ENCODE results near the gene APBA2.
A peak's percentile ranks its signal among the peaks of the same experiment; 100 is the strongest.

The APBA2 gene

GRCh38 chr15:29128671-29129070, 242.9 kb downstream of the APBA2 start:
- no peak for DNase-seq

- DNase-seq: no peak
Observed at GRCh38 chr15:29129221-29129620, 243.4 kb downstream of the APBA2 start.

DNA sequence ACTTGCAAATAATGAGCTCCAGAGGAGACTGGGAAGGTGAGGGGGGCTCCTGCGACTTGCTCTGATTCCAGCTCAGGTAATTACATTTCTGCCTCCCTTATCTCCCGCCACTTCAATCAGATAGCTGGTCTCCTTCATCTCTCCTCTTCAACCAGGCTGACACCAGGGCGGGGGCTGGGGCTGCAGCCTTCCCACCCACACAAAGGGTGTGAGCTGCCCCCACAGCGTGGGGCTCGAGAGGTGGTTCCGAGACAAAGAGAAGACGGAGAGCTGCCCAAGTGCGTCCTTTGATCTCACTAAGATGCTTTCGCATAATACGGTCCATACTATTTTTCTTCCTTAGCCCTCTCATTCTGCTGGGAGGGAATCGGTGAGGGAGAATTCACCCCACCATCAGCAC, 244.2 kb downstream of the APBA2 start:
- no peak for DNase-seq

- DNase-seq: no peak
Observed at GRCh38 chr15:29130476-29130875, 244.7 kb downstream of the APBA2 start.

DNA sequence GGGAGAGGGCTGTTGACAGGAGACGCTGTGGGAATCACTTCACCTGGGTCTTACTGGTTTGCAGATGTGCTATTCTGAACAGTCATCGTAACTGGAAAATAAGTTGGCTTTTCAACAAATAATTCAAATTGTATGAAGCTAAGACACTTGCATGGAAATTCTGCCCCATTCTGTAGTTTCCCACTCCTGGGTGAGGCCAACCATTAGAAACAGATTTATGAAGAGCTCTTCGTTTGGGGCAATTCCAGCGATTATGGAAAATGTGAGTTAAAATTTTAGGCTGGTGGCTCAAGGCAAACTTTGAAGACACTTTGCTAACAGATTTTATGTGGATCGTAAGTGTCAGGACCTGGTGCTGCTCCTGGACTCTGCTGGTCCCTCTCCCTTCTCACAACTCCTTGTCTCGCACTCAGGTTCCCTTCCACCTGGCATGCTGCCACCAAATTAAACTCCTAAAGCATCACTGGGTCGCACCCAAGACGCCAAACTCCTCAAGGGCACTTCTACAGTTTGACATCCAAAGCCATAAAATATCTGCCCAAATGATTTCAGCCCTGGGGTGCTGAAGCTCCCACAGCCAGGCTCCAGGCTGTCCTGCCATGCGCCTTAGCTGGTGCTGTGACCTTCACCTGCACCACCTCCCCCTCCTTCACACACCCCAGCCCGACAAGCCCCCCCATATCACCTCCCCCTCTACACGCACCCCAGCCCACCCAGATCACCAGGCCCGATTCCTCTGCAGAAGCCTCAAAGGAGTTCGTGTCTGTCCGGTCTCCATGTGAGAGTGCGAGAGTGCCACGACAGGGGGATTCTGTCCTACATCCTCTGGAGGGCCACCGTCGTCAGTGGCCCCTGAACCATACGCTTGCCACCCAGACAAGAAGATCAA, 245.4 kb downstream of the APBA2 start:
- DNase-seq: no peak

DNA sequence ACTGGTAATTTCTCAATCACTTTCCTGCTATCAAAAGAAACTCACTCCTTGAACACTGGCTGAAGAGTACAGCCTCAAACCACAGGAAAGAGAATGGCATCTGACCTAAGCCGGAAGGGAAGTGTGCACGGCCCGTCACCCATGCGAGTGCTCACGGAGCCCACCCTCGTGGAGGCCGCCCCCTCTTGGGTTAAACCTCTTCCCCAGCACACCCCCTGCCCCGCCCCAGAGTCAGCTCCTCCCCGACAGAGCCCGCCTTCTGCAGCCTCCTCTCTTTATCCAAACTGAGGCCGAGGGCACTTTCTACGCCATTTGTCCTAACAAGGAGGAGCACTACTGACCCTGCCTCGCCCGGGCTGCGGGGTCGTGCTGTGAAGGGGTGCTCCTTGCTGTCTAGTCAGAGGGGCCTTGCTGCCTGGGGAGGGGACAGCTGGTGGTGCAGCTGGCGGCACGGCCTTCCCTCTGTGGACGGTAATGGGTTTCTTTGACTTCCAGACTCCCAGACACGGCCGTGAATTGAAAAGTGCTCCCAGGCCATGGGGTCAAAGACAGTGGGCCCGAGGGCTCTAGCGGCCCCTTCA, 246.2 kb downstream of the APBA2 start:
- no peak for DNase-seq

GRCh38 chr15:29132735-29133181, 247.0 kb downstream of the APBA2 start:
- no peak for DNase-seq

DNA sequence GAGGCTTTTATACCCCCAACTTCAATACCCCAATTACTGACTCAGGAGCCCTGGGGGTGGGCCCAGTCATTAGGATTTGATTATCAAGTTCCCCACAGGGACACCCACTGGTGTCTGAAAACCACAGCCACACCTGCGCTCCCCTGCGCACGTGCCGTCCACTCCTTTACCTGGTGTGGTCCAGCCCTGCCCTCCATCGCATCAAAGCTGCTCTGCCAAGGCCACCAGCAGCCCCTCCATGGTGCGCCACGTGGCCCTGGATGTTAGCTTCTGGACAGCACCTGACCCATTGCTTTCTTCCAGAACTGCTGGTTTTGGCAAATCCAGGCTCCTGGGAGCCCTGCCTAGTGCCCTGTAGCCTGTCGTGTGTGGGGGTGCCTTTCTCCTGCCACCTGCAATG, 247.5 kb downstream of the APBA2 start:
- DNase-seq: no peak

DNA sequence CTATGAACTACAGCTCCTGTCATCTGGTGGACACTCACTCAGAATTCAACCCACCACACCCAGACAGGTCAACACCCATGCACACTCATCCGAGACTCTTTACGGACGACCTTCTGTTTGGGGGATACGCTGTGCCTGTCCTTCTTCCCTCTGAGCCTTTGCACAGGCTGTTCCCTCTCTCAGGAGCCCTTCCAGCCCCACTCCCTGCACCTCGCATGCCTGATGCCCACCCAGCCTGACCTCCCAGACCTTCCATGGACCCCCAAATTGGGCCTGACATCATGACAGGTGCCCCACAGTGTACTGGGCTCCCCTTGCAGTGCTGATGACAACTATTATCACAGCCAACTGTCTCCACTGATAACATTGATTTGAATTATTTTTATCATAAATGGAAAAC, 248.0 kb downstream of the APBA2 start:
- no peak for DNase-seq

DNA sequence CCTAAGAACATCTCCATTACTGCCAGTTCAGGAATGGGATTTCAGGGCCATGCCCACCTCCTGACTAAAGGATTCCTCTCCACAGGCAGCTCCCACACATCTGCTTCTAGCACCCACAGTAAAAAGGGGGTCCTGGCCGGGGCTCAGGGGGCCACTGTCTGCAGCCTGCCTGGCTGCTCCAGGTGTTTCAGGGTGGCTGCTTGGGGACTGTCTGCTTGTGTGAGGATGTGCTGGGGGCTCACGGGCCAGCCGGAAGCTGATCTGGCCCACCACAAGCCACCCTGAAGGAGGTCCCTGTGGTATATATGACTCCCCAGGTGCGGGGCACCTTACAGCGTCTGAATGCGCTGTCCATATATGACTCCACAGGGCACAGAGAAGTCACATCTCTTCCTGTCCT, 248.5 kb downstream of the APBA2 start:
- no peak for DNase-seq

DNA sequence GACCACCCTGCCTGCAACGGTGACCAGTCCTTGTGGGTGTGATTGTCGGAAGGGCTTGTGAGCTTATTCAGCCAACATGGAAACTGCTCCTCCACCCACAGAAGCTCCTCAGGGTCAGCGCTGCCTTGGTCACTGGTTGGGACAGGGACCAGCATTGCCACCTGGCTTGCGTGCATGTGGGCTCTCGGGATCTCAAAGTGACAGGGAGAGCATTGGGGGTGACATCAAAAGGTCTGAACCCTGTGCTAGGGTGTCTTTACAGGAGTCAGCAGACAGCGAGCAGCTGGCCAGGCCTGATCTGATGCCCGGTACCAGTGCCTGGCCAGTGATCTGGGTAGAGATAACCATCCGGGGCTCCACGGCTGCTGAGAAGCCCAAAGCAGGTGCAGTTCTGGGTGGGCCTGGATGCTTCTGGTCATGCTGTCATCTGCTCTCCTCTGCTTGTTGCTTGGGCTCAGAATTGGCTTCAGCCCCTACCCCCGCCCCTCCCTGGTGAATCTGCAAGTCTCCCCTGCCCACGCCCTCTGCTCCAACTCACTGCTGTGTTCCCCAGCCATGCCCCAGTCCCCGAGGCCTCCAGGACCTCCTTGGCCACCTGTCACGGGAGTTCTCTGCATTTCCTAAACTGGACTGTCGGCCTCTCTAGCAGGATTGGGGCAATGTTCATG, 249.0 kb downstream of the APBA2 start:
- no peak for DNase-seq

- no peak for DNase-seq
Observed at GRCh38 chr15:29135309-29135657, 249.5 kb downstream of the APBA2 start.

GRCh38 chr15:29135702-29136646, 250.2 kb downstream of the APBA2 start:
- no peak for DNase-seq

- no peak for DNase-seq
Observed at GRCh38 chr15:29138260-29138659, 252.5 kb downstream of the APBA2 start.

- DNase-seq: no peak
Observed at GRCh38 chr15:29139072-29139471, 253.3 kb downstream of the APBA2 start.

GRCh38 chr15:29139540-29140459, 254.0 kb downstream of the APBA2 start:
- peak; percentile 20 for DNase-seq

DNA sequence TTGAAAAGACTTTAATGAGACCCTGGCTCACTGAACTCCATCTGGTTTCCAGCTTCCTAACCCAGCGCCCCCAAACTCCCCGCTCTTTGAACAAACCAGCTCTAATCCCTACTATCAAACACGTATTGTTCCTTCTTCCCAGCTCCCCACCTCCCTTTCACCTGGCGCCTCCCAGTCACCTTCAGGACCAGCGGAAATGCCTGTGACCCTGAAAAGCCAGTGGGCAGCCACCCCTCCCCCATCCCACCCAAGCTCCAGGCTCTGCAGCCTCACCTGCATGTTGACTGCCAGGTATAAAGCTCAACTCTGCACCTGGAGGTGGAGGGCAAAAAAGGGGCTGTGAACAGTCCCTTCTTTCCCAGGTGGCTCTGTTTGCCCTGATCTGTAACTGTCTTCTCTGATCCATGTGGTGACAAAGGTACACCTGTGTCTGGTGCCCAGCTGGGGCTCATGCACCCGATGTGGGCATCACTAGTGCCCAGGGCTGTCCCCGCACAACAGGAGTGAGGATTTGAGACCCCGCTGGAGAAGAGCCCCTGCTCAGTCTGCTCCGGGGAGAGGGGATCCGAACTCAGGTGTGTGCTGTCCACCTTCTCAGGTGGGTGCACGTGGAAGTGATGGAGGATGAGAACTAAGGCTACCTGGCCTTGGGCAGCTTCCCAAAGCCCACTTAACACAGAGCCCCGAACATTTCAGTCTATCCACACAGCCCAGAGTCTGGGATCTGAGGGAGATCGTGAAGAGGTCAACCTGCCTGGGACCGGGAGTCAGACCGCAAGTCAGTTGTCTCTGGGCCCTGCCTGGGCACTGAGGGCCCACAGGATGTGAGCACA, 254.9 kb downstream of the APBA2 start:
- no peak for DNase-seq

DNA sequence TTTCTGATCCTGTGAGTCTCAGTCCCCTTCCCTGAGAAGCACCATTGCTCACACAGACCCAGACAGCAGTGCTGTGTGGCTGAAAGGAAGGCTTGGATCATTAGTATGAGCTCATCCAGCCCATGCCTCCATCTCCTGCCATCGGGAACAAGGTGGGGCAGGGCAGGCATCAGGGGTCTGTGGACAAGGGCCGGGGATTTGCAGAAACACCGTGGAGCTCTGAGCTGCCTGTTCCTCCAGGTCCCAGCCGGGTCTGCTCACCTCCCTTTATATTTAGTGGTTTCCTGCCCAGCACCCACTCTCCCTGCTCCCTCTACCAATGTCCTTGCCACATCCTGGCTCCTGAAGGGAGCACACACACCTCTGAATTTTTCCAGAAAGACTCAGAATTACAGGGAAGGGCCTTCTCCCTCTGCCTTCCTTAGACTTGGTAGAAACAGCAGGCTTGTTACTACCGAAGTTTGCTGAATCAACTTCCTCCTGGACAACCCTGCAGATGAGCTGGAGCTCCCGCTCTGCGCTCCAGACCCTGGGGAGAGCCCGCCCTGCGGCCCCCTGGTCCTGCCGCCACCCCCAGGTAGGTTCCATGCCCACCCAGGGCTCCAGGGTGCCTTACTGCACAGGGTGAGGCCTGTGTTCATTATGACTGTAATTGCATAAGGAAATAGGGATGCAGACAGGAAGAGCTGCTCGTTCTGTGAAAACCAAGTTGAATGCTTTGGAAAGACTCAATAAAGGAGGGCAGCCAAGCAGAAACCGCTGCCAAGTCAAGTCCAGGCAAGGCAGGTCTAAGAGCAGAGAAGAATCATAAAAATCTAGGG, 255.7 kb downstream of the APBA2 start:
- no peak for DNase-seq

GRCh38 chr15:29142129-29142747, 256.5 kb downstream of the APBA2 start:
- no peak for DNase-seq
